BJ (cell line): ENCODE results near the gene NARS2. TPM values are rescaled to one million over a fixed set of nuclear protein-coding genes. Genes with fewer than 3 reads are reported as not detected.

Source experiments
- CTCF ChIA-PET: fragments of 350-600 bp; formaldehyde crosslinking; extraction: SDS; loops from one replicate; lab custom pipeline; 2021; ENCODE audit warnings: antibody characterized with exemption, inconsistent platforms; lab: Yijun Ruan, JAX
- POLR2A ChIA-PET: fragments of 300-600 bp; sonication (Branson Sonifier 250); formaldehyde crosslinking; extraction: SDS; loops from one replicate; lab custom pipeline; 2021; ENCODE audit warnings: antibody characterized with exemption; lab: Charles Lee
- DNase-seq: peaks from one replicate; pipeline ENCODE4 v3.0.0-alpha.2; 2011; ENCODE audit warnings: low read depth
- H3K27me3 ChIP-seq: 2 replicates; pipeline ENCODE4 v1.6.0; 2011; ENCODE audit warnings: low read length; ENCODE audit not compliant: control insufficient read depth, insufficient read depth
- H3K36me3 ChIP-seq: 2 replicates; pipeline ENCODE4 v1.5.1; 2011; ENCODE audit warnings: low read length; ENCODE audit not compliant: control insufficient read depth, insufficient read depth
- H3K4me3 ChIP-seq: 2 replicates; pipeline ENCODE4 v1.5.1; 2011; ENCODE audit warnings: low read depth, mild to moderate bottlenecking, control low read depth, low read length
- polyA plus RNA-seq: library from polyadenylated mRNA; depleted of rRNA; stranded (reverse); fragments of >200 nt; gene quantifications from 2 replicates; pipeline ENCODE4 v1.2.3, GENCODE V29; 2011
- TF ChIP-seq, protein P1 (sequence below): IDR thresholded peaks from 2 replicates; pipeline ENCODE4 v1.5.1; 2011; ENCODE audit warnings: low read depth, mild to moderate bottlenecking, control low read depth, inconsistent platforms, low read length, moderate library complexity; ENCODE audit not compliant: insufficient read depth

The NARS2 gene
- polyA plus RNA-seq, 1 experiment: 5.9 TPM

DNA sequence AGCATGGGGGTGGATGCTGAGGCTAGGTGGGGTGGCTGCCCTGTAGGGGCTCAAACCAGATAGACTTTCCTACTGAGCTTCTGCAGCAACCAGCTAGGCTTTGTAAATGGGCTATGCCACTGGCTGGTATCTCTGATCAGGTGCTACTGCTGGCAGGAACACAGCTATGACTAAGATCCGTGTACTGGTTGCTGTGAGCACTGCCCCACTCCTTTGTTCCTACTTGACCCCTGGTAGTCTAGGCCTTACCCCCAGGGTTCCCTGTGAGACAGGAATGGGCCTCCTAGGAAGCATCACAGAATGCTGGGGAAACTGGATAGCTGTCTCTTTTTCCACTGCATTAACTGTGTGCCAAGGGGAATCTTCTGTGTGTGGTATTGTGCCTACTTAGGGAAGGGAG is 98.6 kb downstream of the NARS2 start:
- Histone ChIP-seq H3K36me3 (no peaks in the 10 kb centered on the region; the same call in 1 of the 2 replicates), H3K27me3 (no peaks in the 10 kb centered on the region), H3K4me3 (no peak overlapping the region)
- CTCF ChIA-PET: interaction anchor here (1.2 kb wide), 1 partner anchor 17 kb away, joined by 3 read pairs; no protein-coding TSS in a partner anchor
- TF ChIP-seq, protein P1, sequence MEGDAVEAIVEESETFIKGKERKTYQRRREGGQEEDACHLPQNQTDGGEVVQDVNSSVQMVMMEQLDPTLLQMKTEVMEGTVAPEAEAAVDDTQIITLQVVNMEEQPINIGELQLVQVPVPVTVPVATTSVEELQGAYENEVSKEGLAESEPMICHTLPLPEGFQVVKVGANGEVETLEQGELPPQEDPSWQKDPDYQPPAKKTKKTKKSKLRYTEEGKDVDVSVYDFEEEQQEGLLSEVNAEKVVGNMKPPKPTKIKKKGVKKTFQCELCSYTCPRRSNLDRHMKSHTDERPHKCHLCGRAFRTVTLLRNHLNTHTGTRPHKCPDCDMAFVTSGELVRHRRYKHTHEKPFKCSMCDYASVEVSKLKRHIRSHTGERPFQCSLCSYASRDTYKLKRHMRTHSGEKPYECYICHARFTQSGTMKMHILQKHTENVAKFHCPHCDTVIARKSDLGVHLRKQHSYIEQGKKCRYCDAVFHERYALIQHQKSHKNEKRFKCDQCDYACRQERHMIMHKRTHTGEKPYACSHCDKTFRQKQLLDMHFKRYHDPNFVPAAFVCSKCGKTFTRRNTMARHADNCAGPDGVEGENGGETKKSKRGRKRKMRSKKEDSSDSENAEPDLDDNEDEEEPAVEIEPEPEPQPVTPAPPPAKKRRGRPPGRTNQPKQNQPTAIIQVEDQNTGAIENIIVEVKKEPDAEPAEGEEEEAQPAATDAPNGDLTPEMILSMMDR: no peak
- POLR2A ChIA-PET: no interaction called here
- DNase-seq: no peak

- POLR2A ChIA-PET: no interaction called here
- Histone ChIP-seq H3K36me3 (no peaks in the 10 kb centered on the region), H3K27me3 (no peaks in the 10 kb centered on the region), H3K4me3 (no peak overlapping the region)
- CTCF ChIA-PET: no interaction called here
- no peak for DNase-seq
- TF ChIP-seq, protein P1: no peak
These were observed 100.2 kb downstream of the NARS2 start for GRCh38 chr11:78474451-78474850.

DNA sequence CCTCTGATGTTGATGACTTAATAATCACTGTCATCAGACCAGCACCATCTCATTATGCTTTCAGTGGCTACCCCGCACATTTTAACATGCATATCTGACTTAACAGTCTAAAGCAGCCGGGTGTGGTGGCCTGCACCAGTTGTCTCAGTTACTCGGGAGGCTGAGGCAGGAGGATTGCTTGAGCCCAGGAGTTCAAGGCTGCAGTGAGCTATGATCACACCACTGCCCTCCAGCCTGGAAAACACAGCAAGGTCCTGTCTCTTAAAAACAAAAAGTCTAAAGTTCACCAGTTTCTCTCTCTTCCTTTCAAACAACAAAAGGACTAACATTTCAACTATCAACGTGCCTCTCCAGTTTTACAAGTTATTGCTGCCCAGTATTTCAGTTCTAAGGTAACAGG is 101.8 kb downstream of the NARS2 start:
- ChIA-PET POLR2A (no interaction called here), CTCF (no interaction called here)
- TF ChIP-seq, protein P1: no peak
- no peak for DNase-seq
- no peaks in the 10 kb centered on the region for H3K27me3 ChIP-seq
- H3K4me3 ChIP-seq: no peak overlapping the region
- no peaks in the 10 kb centered on the region for H3K36me3 ChIP-seq

DNA sequence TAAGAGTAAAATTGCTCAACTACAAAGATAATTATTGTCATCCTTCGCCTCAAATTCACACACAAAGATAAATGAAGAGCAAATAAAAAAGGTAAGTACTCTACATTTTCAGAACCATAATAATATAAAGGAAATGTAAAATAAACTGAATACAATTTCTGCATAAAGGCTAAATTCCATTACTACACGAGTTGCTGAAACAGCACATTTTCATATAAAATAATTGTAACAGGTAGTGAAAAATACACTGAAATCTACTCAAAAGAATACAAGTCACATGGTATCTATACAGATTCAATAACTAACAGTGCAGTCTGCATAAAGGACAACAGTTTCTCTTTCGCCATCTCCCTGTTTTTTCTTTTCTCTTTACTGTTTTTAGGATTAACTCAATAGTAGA is 102.3 kb downstream of the NARS2 start:
- ChIA-PET CTCF (no interaction called here), POLR2A (no interaction called here)
- H3K36me3 ChIP-seq: no peaks in the 10 kb centered on the region
- H3K27me3 ChIP-seq: no peaks in the 10 kb centered on the region
- no peak for DNase-seq
- TF ChIP-seq, protein P1: no peak
- H3K4me3 ChIP-seq: no peak overlapping the region

DNA sequence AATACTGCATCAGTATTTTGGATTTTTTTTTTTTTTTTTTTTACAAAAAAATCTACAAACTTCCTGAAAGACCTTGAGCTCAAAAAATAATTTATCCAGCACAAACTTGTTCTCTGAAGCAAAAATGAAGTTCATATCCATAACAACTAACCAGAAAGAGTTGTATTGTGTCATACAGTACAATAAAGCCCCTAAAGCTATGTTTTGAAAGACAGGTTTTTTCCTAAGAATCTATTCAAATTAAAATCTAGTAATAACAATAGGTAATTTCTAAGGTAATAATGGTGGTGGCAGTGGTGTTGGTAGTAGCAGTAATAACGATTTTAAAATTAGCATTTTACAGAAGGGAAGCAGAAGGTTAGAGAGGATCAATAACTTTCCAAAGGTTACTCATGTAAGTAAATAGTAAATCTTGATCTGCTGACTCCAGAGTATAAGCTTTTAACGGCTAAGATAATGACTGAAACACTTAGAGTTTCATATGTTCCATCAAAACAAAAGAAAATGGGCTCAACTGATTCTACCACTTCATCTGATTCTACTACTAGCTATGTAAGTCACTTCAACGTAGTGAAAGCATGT is 103.7 kb downstream of the NARS2 start:
- DNase-seq: no peak
- ChIA-PET CTCF (no interaction called here), POLR2A (no interaction called here)
- Histone ChIP-seq H3K36me3 (no peaks in the 10 kb centered on the region), H3K27me3 (no peaks in the 10 kb centered on the region), H3K4me3 (no peak overlapping the region)
- TF ChIP-seq, protein P1: no peak
